Subcutaneous adipose tissue (tissue), 4 donors: ENCODE results near the gene WDR43. TPM values are rescaled to one million over a fixed set of nuclear protein-coding genes. Genes with fewer than 3 reads are reported as not detected.

ENCODE experiments used
- CTCF ChIP-seq: fragments of 450-650 bp; IDR thresholded peaks from one replicate; pipeline ENCODE4 v1.5.1; 2016; ENCODE audit warnings: low read depth, mild to moderate bottlenecking, control low read depth, antibody characterized with exemption, moderate library complexity
- total RNA-seq, 4 donors: library from RNA; depleted of rRNA; stranded (reverse); fragments of >200 nt; gene quantifications; one replicate each; pipeline ENCODE4 v1.1.0, GENCODE V29; 2016

Gene WDR43, protein sequence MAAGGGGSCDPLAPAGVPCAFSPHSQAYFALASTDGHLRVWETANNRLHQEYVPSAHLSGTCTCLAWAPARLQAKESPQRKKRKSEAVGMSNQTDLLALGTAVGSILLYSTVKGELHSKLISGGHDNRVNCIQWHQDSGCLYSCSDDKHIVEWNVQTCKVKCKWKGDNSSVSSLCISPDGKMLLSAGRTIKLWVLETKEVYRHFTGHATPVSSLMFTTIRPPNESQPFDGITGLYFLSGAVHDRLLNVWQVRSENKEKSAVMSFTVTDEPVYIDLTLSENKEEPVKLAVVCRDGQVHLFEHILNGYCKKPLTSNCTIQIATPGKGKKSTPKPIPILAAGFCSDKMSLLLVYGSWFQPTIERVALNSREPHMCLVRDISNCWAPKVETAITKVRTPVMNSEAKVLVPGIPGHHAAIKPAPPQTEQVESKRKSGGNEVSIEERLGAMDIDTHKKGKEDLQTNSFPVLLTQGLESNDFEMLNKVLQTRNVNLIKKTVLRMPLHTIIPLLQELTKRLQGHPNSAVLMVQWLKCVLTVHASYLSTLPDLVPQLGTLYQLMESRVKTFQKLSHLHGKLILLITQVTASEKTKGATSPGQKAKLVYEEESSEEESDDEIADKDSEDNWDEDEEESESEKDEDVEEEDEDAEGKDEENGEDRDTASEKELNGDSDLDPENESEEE
- total RNA-seq, result 10 to 100 TPM; 39.4 to 72.9 (median 48.1) TPM

- TF ChIP-seq CTCF, result peak; percentile 53
These were observed at the start of gene WDR43 for GRCh38 chr2:28894470-28895188. Gene WDR43, plus strand, starts transcription at chr2:28894667. Its CDS starts 32 bp downstream, at chr2:28894699.

GRCh38 chr2:28855193-28855592, 39.3 kb upstream of the WDR43 start:
- no peak for TF ChIP-seq CTCF

- no peak for TF ChIP-seq CTCF
These were observed 38.5 kb upstream of the WDR43 start for GRCh38 chr2:28855977-28856376.

DNA sequence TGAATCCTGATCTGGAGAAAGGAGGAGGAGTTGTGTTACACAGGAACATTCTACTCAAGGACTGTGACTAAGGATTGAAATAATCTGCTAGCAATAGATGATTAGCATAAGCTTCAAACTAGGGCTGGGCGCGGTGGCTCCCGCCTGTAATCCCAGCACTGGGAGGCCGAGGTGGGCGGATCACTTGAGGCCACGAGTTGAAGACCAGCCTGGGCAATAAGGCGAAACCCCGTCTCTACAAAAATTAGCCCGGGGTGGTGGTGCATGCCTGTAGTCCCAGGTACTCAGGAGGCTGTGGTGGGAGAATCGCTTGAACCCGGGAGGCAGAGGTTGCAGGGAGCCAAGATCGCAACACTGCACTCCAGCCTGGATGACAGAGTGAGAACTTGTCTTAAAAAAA, 25.9 kb upstream of the WDR43 start:
- no peak for TF ChIP-seq CTCF

GRCh38 chr2:28869494-28870145, 24.8 kb upstream of the WDR43 start:
- TF ChIP-seq CTCF, result no peak

DNA sequence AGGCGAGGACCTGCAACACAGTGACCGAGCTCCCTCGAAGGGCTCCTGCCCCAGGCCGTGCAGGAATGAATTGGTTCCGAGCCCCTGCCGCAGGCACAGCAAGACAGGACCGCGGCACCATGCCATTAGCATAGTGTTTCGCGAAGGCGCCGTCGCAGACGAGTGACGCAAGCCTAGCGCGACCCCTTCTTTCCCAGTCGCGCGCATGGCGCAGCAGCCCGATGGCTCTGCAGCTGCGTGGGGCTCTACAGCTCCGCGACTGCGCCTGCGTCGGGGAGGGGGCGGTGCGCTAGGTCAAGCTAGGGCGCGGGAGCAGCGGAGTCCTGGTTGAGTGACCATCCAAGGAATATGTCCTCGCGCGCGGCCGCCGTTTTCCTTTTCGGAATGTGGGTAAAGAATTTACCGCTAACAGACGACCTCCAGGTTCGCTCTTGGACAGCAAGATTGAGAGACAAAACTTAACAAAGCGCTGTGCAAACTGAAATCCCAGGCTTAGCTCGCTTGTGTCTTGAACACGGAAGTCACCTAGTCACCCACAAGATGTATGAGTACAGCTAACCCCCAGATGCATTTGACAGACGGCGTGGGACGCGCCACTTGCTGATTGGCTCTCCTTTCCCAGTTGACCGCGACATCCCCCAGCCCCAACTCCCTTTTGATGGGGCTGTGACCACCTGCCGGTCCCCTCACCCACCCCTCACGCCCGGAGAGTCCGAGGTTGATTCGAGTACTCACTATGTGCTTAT, 24.1 kb upstream of the WDR43 start, which contains the start of gene TRMT61B:
TSS of gene TRMT61B (minus strand) at position 164 of the 746 bp plus-strand sequence. CDS start at position 132, 32 bp downstream.
- no peak for TF ChIP-seq CTCF
